ENCODE measurements around the gene HINT3. TPM values are rescaled to one million over a fixed set of nuclear protein-coding genes. Genes with fewer than 3 reads are reported as not detected.

The HINT3 gene
- total RNA-seq, 1 experiment from 2014 or later = 8.8 TPM

DNA sequence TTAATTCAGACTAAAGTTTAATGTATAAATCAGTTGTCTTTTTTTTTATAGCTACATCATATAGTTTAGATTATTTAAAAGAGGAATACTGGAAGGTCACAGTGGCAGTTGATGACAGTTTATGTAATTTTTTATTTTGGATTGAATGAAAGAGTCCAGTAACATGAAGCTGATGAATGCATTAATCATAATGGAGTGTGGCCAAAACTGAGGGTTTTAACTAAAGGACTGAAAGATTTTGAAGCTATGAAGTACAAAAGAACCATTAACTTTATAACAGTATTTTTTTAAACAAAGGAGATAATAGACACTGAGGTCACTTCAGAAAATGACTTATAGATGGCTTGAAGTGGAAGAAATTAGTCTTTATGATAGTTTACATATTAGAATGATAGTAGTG lies 71.0 kb downstream of the HINT3 start:
- H3K27me3 ChIP-seq = no peaks in the 10 kb centered on the region
- no peak overlapping the region for H3K4me3 ChIP-seq
- no peaks in the 10 kb centered on the region for H3K9me3 ChIP-seq (replicated peaks)
- no peaks in the 10 kb centered on the region for H3K4me1 ChIP-seq
- no peaks in the 10 kb centered on the region; the same call in none of the 2 replicates for H3K36me3 ChIP-seq
- H3K27ac ChIP-seq = no peak overlapping the region
- no peak for DNase-seq

Other genes starting within 250 kb of the HINT3 start
- gene HEY2, start 207.1 kb upstream of the HINT3 start, total RNA-seq (2014; rRNA removed; shearing (Covaris generic)) = 0.15 and 0.22 TPM in 2 replicates
- 3.8 and 4.1 TPM in 2 replicates for gene NCOA7, start 165.8 kb upstream of the HINT3 start, total RNA-seq (2014; rRNA removed; shearing (Covaris generic))
- gene TRMT11, start 29.8 kb downstream of the HINT3 start, total RNA-seq (2014; rRNA removed; shearing (Covaris generic)) = 29.0 and 30.2 TPM in 2 replicates

All from SJCRH30 (cell line).